HUDEP-2 (cell line): Measurements from ENCODE around the gene USP53.
"Not testable (repeated sequence)": the region's sequence is repeated elsewhere in the genome, so short reads cannot be mapped to it uniquely, and the experiment has no call there.

Experiments used
- DNase-seq, 76 experiments: peaks; one replicate each; lab custom pipeline; 2025; ENCODE audit not compliant: unreplicated experiment in 76 of 76; lab: John Stamatoyannopoulos, UW

The USP53 gene

GRCh38 chr4:119212234-119212963 lies at the start of gene USP53:
TSS of gene USP53 (plus strand) at chr4:119212713. CDS start at chr4:119239760, 27,047 bp downstream.
- DNase-seq, result peak; percentile 46 to 96 (median 88)

DNA sequence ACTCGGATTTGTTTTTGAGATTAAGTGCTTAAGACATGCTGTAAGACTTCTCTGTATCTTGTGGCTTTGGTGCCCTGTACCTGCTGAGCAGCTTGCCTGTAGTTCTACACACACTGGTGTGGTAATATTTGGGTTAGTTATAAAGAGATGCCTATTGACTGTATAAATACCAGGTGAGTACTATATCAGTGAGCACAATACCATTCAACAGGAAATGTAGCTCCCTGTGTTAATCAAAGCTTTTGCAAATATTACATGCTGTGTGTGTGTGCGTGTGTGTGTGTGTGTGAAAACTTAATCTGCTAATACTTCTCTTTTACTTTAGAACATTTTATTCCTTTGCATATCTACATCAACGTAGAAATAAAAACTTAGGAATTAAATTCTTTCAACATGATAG lies 46.7 kb upstream of the USP53 start:
- no peak for DNase-seq

GRCh38 chr4:119170195-119170594 lies 42.3 kb upstream of the USP53 start:
- no peak for DNase-seq

- DNase-seq, result no peak
Measured at GRCh38 chr4:119172223-119172622, 40.3 kb upstream of the USP53 start.

DNA sequence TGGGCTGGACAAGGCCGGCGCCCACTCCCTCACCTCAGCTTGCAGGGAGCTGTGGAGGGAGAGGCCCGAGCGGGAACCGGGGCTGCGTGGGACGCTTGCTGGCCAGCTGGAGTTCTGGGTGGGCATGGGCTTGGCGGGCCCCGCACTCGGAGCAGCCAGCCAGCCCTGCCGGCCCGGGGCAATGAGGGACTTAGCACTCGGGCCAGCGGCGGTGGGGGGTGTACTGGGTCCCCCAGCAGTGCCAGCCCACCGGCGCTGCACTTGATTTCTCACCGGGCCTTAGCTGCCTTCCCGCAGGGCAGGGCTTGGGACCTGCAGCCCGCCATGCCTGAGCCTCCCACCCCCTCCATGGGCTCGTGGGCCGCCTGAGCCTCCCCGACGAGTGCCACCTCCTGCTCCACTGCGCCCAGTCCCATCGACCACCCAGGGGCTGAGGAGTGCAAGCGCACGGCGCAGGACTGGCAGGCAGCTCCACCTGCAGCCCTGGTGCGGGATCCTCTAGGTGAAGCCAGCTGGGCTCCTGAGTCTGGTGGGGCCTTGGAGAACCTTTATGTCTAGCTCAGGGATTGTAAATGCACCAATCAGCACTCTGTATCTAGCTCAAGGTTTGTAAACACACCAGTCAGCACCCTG lies 38.7 kb upstream of the USP53 start:
- DNase-seq, result not testable (repeated sequence)

DNA sequence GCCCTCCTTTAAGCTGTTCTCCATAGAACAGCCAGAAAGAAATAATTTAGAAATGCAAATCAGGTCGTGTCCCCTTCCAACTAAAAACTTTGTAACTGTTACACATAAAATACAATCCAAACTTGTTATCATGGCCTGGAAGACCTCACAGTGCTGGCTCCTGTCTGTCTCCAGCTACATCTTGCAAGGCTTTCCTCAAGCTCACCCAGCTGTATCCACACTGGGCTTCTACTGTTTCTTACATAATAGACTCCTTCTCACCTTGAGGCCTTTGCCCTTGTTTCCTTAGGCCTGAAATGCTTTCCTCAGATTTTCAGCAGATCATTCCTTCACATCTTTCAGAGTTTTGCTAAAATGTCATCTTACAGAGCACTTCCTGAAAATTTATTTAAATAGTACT lies 33.5 kb upstream of the USP53 start:
- DNase-seq, result no peak

DNA sequence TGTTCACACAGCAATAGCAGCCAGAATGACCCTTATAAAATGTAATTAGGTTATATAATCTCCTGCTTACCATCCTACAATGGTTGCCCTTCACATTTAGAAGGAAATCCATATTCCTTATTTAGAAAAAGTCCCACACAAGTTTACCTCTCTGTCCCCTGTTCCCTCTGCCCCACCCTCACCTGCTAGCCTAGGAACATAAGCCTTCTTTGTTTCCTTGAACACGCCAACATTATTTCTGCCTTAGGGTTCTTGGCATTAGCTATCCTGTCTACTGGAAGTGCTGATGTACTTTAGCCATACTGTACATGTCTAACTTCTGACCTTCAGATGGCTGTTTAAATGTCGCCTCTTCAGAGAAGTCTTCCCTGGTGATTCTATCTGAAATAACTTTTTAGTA lies 28.4 kb upstream of the USP53 start:
- no peak for DNase-seq

GRCh38 chr4:119189638-119190037 lies 22.9 kb upstream of the USP53 start:
- DNase-seq, result no peak

DNA sequence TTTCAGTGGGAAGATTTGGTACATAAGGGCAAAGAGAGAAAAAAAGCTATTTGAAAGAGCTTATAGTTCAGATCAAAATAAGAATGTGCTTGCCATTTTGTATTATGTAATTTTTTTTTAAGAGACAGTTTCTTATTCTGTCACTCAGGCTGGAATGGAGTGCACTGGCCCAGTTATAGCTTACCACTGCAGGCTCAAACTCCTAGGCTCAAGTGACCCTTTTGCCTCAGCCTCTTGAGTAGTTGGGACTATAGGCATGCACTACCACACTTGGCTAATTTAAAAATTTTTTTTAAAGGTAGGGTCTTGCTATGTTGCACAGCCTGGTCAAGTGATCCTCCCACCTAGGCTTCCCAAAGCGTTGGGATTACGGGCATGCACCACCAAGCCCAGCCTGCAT lies 22.2 kb upstream of the USP53 start:
- no peak for DNase-seq

DNA sequence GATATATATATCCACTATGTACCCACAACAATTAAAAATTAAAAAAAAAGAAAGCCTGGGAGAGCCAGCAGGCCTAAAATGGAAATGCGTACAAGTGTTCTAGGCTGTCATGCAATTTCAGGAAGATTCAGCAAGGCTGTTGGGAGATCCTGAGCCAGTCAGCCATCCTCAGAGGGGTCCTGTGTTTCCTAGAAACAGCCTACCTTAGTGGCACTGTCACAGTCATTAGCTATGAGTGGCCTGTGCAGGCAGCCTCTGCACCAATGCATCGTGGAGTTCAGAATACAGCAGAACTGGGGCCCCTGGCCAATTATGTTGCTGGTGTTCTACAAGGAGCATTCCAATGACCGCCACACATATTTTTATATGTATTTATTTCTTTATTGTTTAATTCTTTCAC lies 21.0 kb upstream of the USP53 start:
- no peak for DNase-seq

- no peak for DNase-seq
Measured at GRCh38 chr4:119197772-119198212, 14.7 kb upstream of the USP53 start.

- no peak for DNase-seq
Measured at GRCh38 chr4:119204916-119205315, 7.6 kb upstream of the USP53 start.

GRCh38 chr4:119205690-119206089 lies 6.8 kb upstream of the USP53 start:
- no peak for DNase-seq

- no peak for DNase-seq
Measured at GRCh38 chr4:119206178-119206577, 6.3 kb upstream of the USP53 start.

DNA sequence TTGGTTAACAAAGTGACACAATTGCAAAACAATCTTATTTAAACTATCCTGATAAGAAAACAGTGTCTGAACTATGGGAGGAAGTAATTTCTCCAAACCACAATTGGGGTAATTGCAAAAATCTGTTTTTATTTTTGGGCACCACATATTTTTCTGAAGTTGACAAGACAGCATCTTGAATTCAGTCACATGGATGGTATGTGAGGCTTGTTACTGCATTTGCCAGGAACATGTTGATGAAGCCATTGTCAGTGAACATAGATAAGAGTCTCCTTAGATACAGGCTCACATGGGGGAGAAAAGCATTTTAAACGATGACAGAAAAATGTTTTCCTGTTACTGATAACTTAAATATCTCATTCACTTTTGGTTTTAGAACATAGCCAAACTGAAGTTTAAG lies 5.5 kb upstream of the USP53 start:
- DNase-seq, result no peak

GRCh38 chr4:119209077-119209476 lies 3.4 kb upstream of the USP53 start:
- DNase-seq, result peak in 11 of 76 experiments; percentile 0 to 37 (median 6)

GRCh38 chr4:119209586-119209985 lies 2.9 kb upstream of the USP53 start:
- no peak for DNase-seq

- DNase-seq, result no peak
Measured at GRCh38 chr4:119210775-119211174, 1.7 kb upstream of the USP53 start.

DNA sequence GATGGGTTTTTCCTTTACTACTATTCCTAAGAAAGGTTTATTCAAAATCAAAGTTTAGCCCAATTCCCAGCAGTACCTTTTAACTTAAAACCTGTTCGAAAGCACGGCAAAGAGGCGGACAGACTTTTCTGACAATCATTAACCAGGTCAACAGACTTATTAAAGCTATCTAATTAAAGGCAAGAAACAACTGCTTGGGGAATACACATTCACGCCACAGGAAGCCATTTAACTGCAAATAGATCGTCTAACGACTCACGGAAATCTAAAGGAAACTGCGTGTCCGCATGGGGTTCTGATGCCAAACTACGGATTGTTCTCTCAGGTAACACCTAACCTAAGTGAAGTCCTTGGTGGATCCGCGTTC lies 663 bp upstream of the USP53 start:
- DNase-seq, result peak in 2 of 76 experiments; percentile 30 to 32

- peak in 72 of 76 experiments; percentile 23 to 86 (median 70) for DNase-seq
Measured at GRCh38 chr4:119212964-119213606, 572 bp downstream of the USP53 start.

DNA sequence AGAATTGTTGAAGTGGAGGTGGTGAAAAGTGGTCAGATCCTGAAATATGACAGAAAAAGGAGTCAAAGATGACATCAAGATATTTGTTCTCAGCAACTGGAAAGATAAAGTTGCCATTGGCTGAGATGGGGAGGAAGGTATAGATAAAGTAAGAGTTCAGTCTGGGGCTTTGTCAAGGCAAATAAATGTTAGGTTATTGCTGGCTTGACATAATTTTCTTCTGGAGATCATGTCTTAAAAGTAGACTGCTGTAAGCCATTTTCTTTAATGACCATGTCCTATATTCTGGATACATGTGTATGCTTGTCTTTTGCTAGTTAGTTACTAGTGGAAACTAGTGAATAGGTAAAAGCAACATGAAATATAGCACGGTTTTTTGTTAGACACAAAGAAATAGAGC lies 5.6 kb downstream of the USP53 start:
- DNase-seq, result no peak

DNA sequence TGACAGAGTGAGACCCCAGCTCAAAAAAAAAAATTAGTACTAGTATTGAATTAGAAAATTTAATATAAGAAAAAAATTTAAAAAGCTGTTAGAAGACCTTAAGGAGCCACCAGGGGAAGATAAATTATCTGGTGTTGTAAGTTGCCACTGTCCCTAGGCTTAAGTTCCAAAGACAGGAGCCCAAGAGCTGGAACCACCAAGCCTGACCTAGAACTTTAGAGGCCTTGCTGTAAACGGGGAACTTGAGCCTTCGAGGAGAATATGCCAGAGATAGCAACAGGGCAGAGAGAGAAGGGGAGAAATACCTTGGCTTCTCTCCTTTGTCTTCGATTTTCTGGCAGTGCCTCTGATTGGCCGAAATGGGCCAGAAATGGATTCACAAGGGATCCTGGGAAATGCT lies 8.9 kb downstream of the USP53 start:
- no peak for DNase-seq
